Smooth muscle cell (in vitro differentiated cells): ENCODE results near the gene LSM3. TPM values are rescaled to one million over a fixed set of nuclear protein-coding genes. Genes with fewer than 3 reads are reported as not detected.

Experiments
- DNase-seq: peaks from one replicate; lab custom pipeline; 2025; ENCODE audit not compliant: unreplicated experiment; lab: John Stamatoyannopoulos, UW
- H2AFZ ChIP-seq: fragments of 200-600 bp; sonication (generic); 2 replicates; pipeline ENCODE4 v1.6.0; 2016; ENCODE audit warnings: antibody characterized with exemption, low read depth, mild to moderate bottlenecking
- H3F3A ChIP-seq: fragments of 200-600 bp; sonication (generic); 2 replicates; pipeline ENCODE4 v1.6.0; 2017; ENCODE audit warnings: antibody characterized with exemption, low read depth
- H3K27ac ChIP-seq: fragments of 200-600 bp; sonication (generic); 2 replicates; pipeline ENCODE4 v1.5.1; 2016; ENCODE audit warnings: low read depth, mild to moderate bottlenecking
- H3K27me3 ChIP-seq: fragments of 200-600 bp; sonication (generic); 2 replicates; pipeline ENCODE4 v1.6.1; 2016; ENCODE audit warnings: low read depth, mild to moderate bottlenecking
- H3K36me3 ChIP-seq: fragments of 200-600 bp; sonication (generic); 2 replicates; pipeline ENCODE4 v1.5.1; 2016; ENCODE audit warnings: low read depth
- H3K4me1 ChIP-seq: fragments of 200-600 bp; sonication (generic); 2 replicates; pipeline ENCODE4 v1.5.1; 2016; ENCODE audit warnings: low read depth
- H3K4me2 ChIP-seq: fragments of 200-600 bp; sonication (generic); 2 replicates; pipeline ENCODE4 v1.6.0; 2016; ENCODE audit warnings: mild to moderate bottlenecking
- H3K4me3 ChIP-seq: fragments of 200-600 bp; sonication (generic); 2 replicates; pipeline ENCODE4 v1.5.1; 2016; ENCODE audit warnings: mild to moderate bottlenecking
- H3K79me2 ChIP-seq: fragments of 200-600 bp; sonication (generic); 2 replicates; pipeline ENCODE4 v1.6.0; 2016; ENCODE audit warnings: low read depth, mild to moderate bottlenecking
- H3K9ac ChIP-seq: fragments of 200-600 bp; sonication (generic); 2 replicates; pipeline ENCODE4 v1.6.0; 2016; ENCODE audit warnings: low read depth
- H3K9me3 ChIP-seq: fragments of 200-600 bp; sonication (generic); replicated peaks from 2 replicates; pipeline ENCODE4 v1.5.1; 2016; ENCODE audit warnings: low read depth
- H4K20me1 ChIP-seq: fragments of 200-600 bp; sonication (generic); 2 replicates; pipeline ENCODE4 v1.6.0; 2016; ENCODE audit warnings: low read depth
- CTCF ChIP-seq: fragments of 200-600 bp; sonication (generic); IDR thresholded peaks from 2 replicates; pipeline ENCODE4 v1.5.1; 2017; ENCODE audit warnings: borderline replicate concordance, mild to moderate bottlenecking, antibody characterized with exemption; ENCODE audit not compliant: insufficient read depth, poor library complexity, severe bottlenecking
- WGBS: methylation state at CpG from one replicate; pipeline ENCODE4 v1.1.7; 2016; ENCODE audit warnings: low lambda C conversion rate; 5-methylcytosine and 5-hydroxymethylcytosine counted together
- polyA plus RNA-seq: library from polyadenylated mRNA; unstranded; fragments of >200 nt; fragmentation: Nextera tagmentation; extraction: Ambion mirVana; gene quantifications from 2 replicates; pipeline ENCODE4 v1.2.1, GENCODE V29; 2016
- total RNA-seq: library from RNA; depleted of rRNA; stranded (reverse); fragments of >200 nt; gene quantifications from 2 replicates; pipeline ENCODE4 v1.2.3, GENCODE V29; 2014

LSM3 gene
- total and polyA plus RNA-seq, 2 experiments from 2014 or later: 18.3 to 31.9 TPM

DNA sequence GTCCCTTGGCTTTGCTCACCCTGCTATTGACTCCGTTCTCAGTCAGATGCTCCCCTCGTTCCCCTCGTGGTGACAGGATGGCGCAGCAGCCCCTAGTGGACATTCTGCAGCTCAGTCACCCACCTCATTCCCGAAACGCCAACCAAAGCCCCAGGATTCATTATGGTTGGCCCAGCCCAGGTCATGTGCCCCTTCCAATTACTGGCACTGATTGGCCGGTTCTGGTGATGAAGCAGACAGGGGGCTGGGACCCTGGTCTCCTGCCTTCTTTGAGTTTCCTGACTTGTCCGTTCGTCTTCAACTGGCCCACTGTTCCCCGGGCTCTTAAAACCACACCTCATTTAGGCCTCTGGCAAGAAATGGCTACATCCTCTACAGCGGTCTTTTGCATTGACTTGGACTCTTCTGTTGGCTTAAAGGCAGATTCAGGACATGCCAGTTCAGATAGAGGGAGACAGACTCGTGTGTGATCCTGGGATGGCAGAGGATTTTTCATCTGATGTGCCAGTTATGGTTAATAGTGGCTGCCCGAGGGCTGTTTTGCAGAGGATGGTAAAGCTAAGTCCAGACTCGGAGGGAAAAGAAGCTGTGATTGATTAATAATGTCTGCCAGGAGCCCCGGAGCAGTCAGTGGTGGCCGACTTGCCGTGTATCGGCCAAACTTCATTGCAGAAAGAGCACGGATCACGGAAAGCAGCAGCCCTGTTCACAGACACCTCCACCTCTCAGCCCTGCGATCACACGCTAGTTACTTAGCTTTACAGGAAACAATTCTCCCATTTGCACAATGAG is 37.8 kb downstream of the LSM3 start:
- no peak overlapping the region for H3K27ac ChIP-seq
- no peaks in the 10 kb centered on the region for H3K27me3 ChIP-seq
- WGBS: 70% methylated on average over 22 of the region's 22 CpGs
- H3K9ac ChIP-seq: no peak overlapping the region
- H3K36me3 ChIP-seq: no peaks in the 10 kb centered on the region
- H3K4me3 ChIP-seq: no peak overlapping the region
- H3K9me3 ChIP-seq: no peaks in the 10 kb centered on the region
- peak overlapping the region; percentile 38 for H2AFZ ChIP-seq
- H3K4me2 ChIP-seq: peak overlapping the region; percentile 29
- H3F3A ChIP-seq: no peaks in the 10 kb centered on the region
- no peak for DNase-seq
- H4K20me1 ChIP-seq: no peaks in the 10 kb centered on the region
- peak; percentile 25 for TF ChIP-seq CTCF
- no peaks in the 10 kb centered on the region for H3K79me2 ChIP-seq
- peaks cover 1% of the 10 kb centered on the region for H3K4me1 ChIP-seq

- Histone ChIP-seq H2AFZ (no peak overlapping the region), H3K27ac (no peak overlapping the region), H3K4me2 (no peak overlapping the region), H3K4me3 (no peak overlapping the region), H3K27me3 (no peaks in the 10 kb centered on the region), H3K9ac (no peak overlapping the region), H4K20me1 (no peaks in the 10 kb centered on the region), H3K9me3 (no peaks in the 10 kb centered on the region), H3K4me1 (no peaks in the 10 kb centered on the region), H3K36me3 (no peaks in the 10 kb centered on the region), H3F3A (no peaks in the 10 kb centered on the region), H3K79me2 (no peaks in the 10 kb centered on the region)
- TF ChIP-seq CTCF: no peak
- no peak for DNase-seq
These were observed 39.7 kb downstream of the LSM3 start for GRCh38 chr3:14218355-14218754.

DNA sequence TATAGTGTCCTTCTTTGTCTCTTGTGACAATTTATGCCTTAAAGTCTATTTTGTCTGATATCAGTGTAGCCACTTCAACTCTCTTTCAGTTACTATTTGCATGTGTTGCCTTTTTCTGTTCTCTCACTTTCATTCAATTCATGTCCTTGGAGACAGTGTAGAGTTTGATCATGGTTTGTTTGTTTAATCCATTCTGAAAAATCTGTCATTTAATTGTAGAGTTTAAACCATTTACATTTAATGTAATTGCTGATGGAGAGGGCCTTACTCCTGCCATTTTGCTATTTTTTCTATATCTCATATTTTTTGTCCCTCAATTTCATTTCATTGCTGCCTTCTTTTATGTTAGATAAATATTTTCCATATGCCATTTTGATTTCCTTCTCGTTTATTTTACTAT is 42.3 kb downstream of the LSM3 start:
- 95% methylated on average over 1 of the region's 1 CpG for WGBS
- Histone ChIP-seq H3K27ac (no peak overlapping the region), H3K9me3 (no peaks in the 10 kb centered on the region), H3K27me3 (peaks cover 4% of the 10 kb centered on the region), H3K4me1 (no peaks in the 10 kb centered on the region), H4K20me1 (no peaks in the 10 kb centered on the region), H3K79me2 (no peaks in the 10 kb centered on the region), H3K4me3 (no peak overlapping the region), H3F3A (peaks cover 3% of the 10 kb centered on the region), H3K4me2 (no peak overlapping the region), H3K9ac (no peak overlapping the region), H2AFZ (no peak overlapping the region), H3K36me3 (no peaks in the 10 kb centered on the region)
- no peak for DNase-seq
- TF ChIP-seq CTCF: no peak

DNA sequence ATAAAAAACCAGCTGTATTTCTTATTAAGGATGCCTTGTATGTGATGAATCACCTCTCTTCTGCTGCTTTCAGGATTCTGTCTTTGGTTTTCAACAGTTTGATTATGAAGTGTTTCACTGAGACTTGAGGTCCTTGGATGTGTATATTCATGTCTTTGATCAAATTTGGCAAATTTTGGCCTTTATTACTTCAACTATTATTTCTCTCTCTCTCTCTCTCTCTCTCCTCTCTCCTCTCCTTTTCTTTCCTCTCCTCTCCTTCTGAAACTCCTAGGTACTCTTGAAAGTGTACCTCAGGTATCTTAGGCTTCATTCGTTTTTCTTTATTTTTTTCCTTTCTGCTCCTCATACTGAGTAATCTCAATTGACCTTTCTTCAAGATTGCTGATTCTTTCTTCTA is 43.3 kb downstream of the LSM3 start:
- no peaks in the 10 kb centered on the region for H3K9me3 ChIP-seq
- H2AFZ ChIP-seq: no peak overlapping the region
- no peaks in the 10 kb centered on the region for H4K20me1 ChIP-seq
- WGBS: 100% methylated on average over 1 of the region's 1 CpG
- H3K27ac ChIP-seq: no peak overlapping the region
- H3K9ac ChIP-seq: no peak overlapping the region
- no peak overlapping the region for H3K4me3 ChIP-seq
- H3K4me1 ChIP-seq: no peaks in the 10 kb centered on the region
- peaks cover 5% of the 10 kb centered on the region for H3F3A ChIP-seq
- no peak overlapping the region for H3K4me2 ChIP-seq
- H3K27me3 ChIP-seq: peaks cover 13% of the 10 kb centered on the region
- H3K36me3 ChIP-seq: no peaks in the 10 kb centered on the region
- TF ChIP-seq CTCF: no peak
- no peak for DNase-seq
- no peaks in the 10 kb centered on the region for H3K79me2 ChIP-seq
